ENCODE data around the gene SASH3.

SASH3 gene

GRCh38 chrX:129748305-129748704 is 31.4 kb upstream of the SASH3 start:
- no peak for TF ChIP-seq CTCF (IDR thresholded peaks at IDR 0.05; ENCODE audit: insufficient read depth, missing control alignments)
- no peak for DNase-seq (ENCODE audit: insufficient read length, low spot score)
- FAIRE-seq, result no peak

GRCh38 chrX:129749069-129749468 is 30.7 kb upstream of the SASH3 start:
- no peak for DNase-seq (ENCODE audit: insufficient read length, low spot score)
- TF ChIP-seq CTCF (IDR thresholded peaks at IDR 0.05; ENCODE audit: insufficient read depth, missing control alignments), result no peak
- no peak for FAIRE-seq

DNA sequence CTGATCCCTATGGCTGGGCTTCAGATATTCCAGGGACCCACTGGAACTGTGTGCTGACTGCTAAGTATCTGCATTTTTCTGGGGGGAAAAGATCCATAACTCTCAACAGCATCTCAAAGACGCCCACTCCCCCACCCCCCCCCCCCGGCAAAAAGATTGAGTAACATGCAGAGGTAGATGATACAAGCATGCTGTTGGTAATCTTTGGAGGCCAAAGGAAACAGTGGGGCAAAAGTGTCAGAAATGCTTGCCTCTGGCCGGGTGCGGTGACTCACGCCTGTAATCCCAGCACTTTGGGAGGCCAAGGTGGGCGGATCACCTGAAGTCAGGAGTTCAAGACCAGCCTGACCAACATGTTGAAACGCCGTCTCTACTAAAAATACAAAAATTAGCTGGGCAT is 28.8 kb upstream of the SASH3 start:
- DNase-seq (ENCODE audit: insufficient read length, low spot score), result no peak
- TF ChIP-seq CTCF (IDR thresholded peaks at IDR 0.05; ENCODE audit: insufficient read depth, missing control alignments), result no peak
- no peak for FAIRE-seq

- TF ChIP-seq CTCF (IDR thresholded peaks at IDR 0.05; ENCODE audit: insufficient read depth, missing control alignments), result no peak
- no peak for DNase-seq (ENCODE audit: insufficient read length, low spot score)
- no peak for FAIRE-seq
These were observed 25.4 kb upstream of the SASH3 start for GRCh38 chrX:129754056-129755024.

DNA sequence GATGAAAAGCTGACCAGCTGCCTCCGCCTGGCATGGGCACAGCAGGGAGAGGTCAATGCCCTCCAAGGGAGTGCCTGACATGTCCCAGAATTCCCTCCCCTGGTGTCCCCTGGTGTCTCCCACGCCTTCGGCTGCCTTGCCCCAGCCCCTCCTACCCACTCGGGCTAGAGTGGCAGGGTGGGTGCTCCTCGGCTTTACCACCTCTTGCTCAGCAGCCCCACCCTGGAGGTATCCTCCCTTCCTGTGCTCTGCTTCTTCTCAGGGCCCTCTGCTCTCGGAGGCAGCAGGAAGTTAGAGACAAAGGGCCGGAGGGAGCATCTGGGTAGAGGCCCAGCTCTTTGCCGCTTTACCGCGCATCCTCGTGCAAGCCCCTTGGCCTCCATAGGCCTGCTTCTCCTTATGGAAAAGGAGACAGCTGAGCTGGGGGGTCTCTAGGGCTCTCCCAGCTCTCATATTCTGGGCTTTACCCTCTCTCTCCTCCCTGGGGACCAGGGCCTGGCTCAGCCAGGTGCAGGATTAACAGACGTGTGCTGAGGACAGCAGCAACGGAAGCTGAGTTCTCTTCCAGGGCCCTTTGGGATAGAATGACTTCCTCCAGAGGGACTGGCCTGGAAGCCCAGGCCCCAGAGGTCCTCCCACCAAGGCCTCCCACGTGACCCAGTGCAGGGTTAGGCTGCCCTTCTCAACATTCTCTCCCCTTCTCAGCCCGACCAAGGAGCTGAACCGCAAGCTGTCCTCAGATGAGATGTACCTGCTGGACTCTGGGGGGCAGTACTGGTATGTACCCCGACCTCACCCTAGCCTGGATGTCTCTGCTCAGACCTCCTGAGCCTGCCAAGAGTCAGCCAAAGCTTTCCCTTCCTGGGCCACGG is 23.7 kb upstream of the SASH3 start:
- no peak for TF ChIP-seq CTCF (IDR thresholded peaks at IDR 0.05; ENCODE audit: insufficient read depth, missing control alignments)
- DNase-seq (ENCODE audit: insufficient read length, low spot score) (no peak), FAIRE-seq (no peak)

- FAIRE-seq, result no peak
- no peak for TF ChIP-seq CTCF (IDR thresholded peaks at IDR 0.05; ENCODE audit: insufficient read depth, missing control alignments)
- DNase-seq (ENCODE audit: insufficient read length, low spot score), result no peak
These were observed 20.1 kb upstream of the SASH3 start for GRCh38 chrX:129759576-129760061.

All from D721Med (cell line).